Transverse colon (tissue), 4 donors: ENCODE data around the gene MAP3K12. TPM values are rescaled to one million over a fixed set of nuclear protein-coding genes. Genes with fewer than 3 reads are reported as not detected.
A peak's percentile ranks its signal among the peaks of the same experiment; 100 is the strongest.

Source experiments
- DNase-seq: peaks from one replicate; pipeline ENCODE4 v3.0.0-alpha.2; 2019
- H3K27ac ChIP-seq, 4 donors: fragments of 200-600 bp; sonication (generic); 2 replicates each; pipeline ENCODE4 v1.5.1; 2016 to 2018; ENCODE audit warnings: inconsistent platforms in 4 of 4
- H3K27me3 ChIP-seq: fragments of 200-600 bp; sonication (generic); 2 replicates; pipeline ENCODE4 v1.5.1; 2017; ENCODE audit warnings: inconsistent platforms
- H3K36me3 ChIP-seq, 4 donors: fragments of 200-600 bp; sonication (generic); 2 replicates each; pipeline ENCODE4 v1.5.1; 2017 to 2019; ENCODE audit warnings: inconsistent platforms in 4 of 4
- H3K4me1 ChIP-seq, 4 donors: fragments of 200-600 bp; sonication (generic); 2 replicates each; pipeline ENCODE4 v1.5.1; 2017 to 2020; ENCODE audit warnings: inconsistent platforms in 4 of 4
- H3K4me3 ChIP-seq, 4 donors: fragments of 200-600 bp; sonication (generic); 1 replicate in 1 of 4; 2 replicates in 3 of 4; pipeline versions ENCODE4 v1.5.1 to v1.6.1; 2017 to 2019; ENCODE audit warnings: inconsistent platforms in 4 of 4
- H3K9me3 ChIP-seq, 2 donors: fragments of 200-600 bp; sonication (generic); 2 replicates each; pipeline ENCODE4 v1.5.1; 2017 to 2019; ENCODE audit warnings: inconsistent platforms in 2 of 2
- CTCF ChIP-seq, 5 experiments: fragments of 200-600 bp in 3 of 5; fragments of 450-650 bp in 2 of 5; sonication (generic) in 3 of 5; IDR thresholded peaks; 1 replicate in 2 of 5; 2 replicates in 3 of 5; pipeline ENCODE4 v1.5.1; 2016 to 2017; ENCODE audit warnings: antibody characterized with exemption in 5 of 5, inconsistent platforms in 3 of 5, mild to moderate bottlenecking in 2 of 5, moderate library complexity in 1 of 5
- EP300 ChIP-seq: sonication (generic); formaldehyde crosslinking; IDR thresholded peaks from one replicate; pipeline ENCODE4 v1.6.1; 2017; ENCODE audit warnings: antibody characterized with exemption, low read depth
- POLR2A ChIP-seq: fragments of 450-650 bp; IDR thresholded peaks from one replicate; pipeline ENCODE4 v1.6.1; 2016; ENCODE audit warnings: antibody characterized with exemption, mild to moderate bottlenecking, moderate library complexity
- POLR2AphosphoS5 ChIP-seq, 3 donors: sonication (generic); formaldehyde crosslinking; IDR thresholded peaks; one replicate each; pipeline ENCODE4 v1.6.1; 2016; ENCODE audit warnings: antibody characterized with exemption in 3 of 3
- WGBS, 2 donors: methylation state at CpG; one replicate each; pipeline ENCODE4 v1.1.5; 2018; ENCODE audit warnings: low coverage in 1 of 2; 5-methylcytosine and 5-hydroxymethylcytosine counted together
- in situ Hi-C, 4 donors: fragments of 200-750 bp; cut with MboI; loops; one replicate each; pipeline versions ENCODE4 v1.15.0 to v1.15.1; 2017; ENCODE audit warnings: low sequenced_read_pairs in 3 of 4, low pct_ligation_motif_present in 1 of 4, low pct_unique_long_range_greater_than_20kb in 1 of 4
- intact Hi-C: fragments of 100-400 bp; cut with DNase I; formaldehyde crosslinking; loops from one replicate; pipeline ENCODE4 v1.15.1; 2023; ENCODE audit warnings: low total_unique reads
- total RNA-seq, 4 donors: library from RNA; depleted of rRNA; stranded (reverse); fragments of >200 nt; gene quantifications; one replicate each; pipeline ENCODE4 v1.1.0, GENCODE V29; 2016

MAP3K12 gene
- total RNA-seq, 4 donors from 2014 or later: 6.8 to 20.9 (median 10.3) TPM

- peak; percentile 48 for DNase-seq
- Histone ChIP-seq H3K36me3 (peaks cover 0 to 63% (median 26%) of the 10 kb centered on the region in 4 donors), H3K4me1 (peaks cover 14 to 23% (median 18%) of the 10 kb centered on the region in 4 donors), H3K27me3 (no peaks in the 10 kb centered on the region), H3K27ac (peak overlapping the region; percentile 78 to 88 (median 79)), H3K4me3 (no peak overlapping the region), H3K9me3 (no peaks in the 10 kb centered on the region)
- 17 to 24% methylated on average over 1 of the region's 1 CpG for WGBS, 2 donors
- TF ChIP-seq POLR2AphosphoS5 (IDR thresholded peaks at IDR 0.05) (peak; percentile 24 to 71 (median 34)), POLR2A (no peak), CTCF (IDR thresholded peaks at IDR 0.05) (no peak), EP300 (peak; percentile 53)
- intact Hi-C loops (no loop called here), in situ Hi-C loops (no loop called here)
These were observed 39.0 kb upstream of the MAP3K12 start for GRCh38 chr12:53538209-53538689.

DNA sequence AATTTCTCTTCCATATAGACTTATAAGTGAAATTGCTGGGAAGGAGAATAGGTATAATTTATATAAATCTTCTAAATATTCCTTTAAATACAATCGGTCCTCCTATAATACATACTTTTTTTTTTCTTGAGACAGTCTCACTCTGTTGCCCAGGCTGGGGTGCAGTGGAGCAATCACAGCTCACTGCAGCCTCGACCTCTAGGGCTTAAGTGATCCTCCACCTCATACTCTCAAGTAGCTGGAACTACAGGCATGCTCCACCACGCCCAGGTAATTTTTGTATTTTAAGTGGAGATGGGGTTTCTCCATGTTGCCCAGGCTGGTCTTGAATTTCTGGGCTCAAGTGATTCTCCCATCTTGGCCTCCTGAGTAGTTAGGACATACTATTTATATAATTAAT lies 37.7 kb upstream of the MAP3K12 start:
- no peak for TF ChIP-seq POLR2A
- TF ChIP-seq EP300: no peak
- TF ChIP-seq CTCF (IDR thresholded peaks at IDR 0.05): no peak
- TF ChIP-seq POLR2AphosphoS5 (IDR thresholded peaks at IDR 0.05): no peak
- H3K36me3 ChIP-seq: peaks cover 0 to 65% (median 29%) of the 10 kb centered on the region in 4 donors
- in situ Hi-C loops (no loop called here), intact Hi-C loops (no loop called here)
- peak overlapping the region in 3 of 4 donors; percentile 78 to 88 (median 78) for H3K27ac ChIP-seq
- no peaks in the 10 kb centered on the region for H3K27me3 ChIP-seq
- H3K9me3 ChIP-seq: no peaks in the 10 kb centered on the region
- peaks cover 14 to 23% (median 18%) of the 10 kb centered on the region in 4 donors for H3K4me1 ChIP-seq
- H3K4me3 ChIP-seq: no peak overlapping the region
- 83 to 91% methylated on average over 3 of the region's 3 CpGs for WGBS, 2 donors
- no peak for DNase-seq

GRCh38 chr12:53533471-53533870 lies 34.2 kb upstream of the MAP3K12 start:
- Histone ChIP-seq H3K9me3 (no peaks in the 10 kb centered on the region), H3K27me3 (no peaks in the 10 kb centered on the region), H3K4me3 (no peak overlapping the region), H3K4me1 (peaks cover 6 to 11% (median 10%) of the 10 kb centered on the region in 4 donors), H3K27ac (no peak overlapping the region), H3K36me3 (peaks cover 0 to 71% (median 36%) of the 10 kb centered on the region in 4 donors)
- no peak for DNase-seq
- in situ Hi-C loops: no loop called here
- intact Hi-C loops: no loop called here
- TF ChIP-seq CTCF (IDR thresholded peaks at IDR 0.05) (no peak), POLR2AphosphoS5 (IDR thresholded peaks at IDR 0.05) (no peak), EP300 (no peak), POLR2A (no peak)
- 69 to 100% methylated on average over 1 to 2 of the region's 2 CpGs for WGBS, 2 donors

- Histone ChIP-seq H3K27me3 (no peaks in the 10 kb centered on the region), H3K4me1 (peaks cover 3 to 5% (median 5%) of the 10 kb centered on the region in 4 donors), H3K9me3 (no peaks in the 10 kb centered on the region), H3K27ac (no peak overlapping the region), H3K4me3 (no peak overlapping the region), H3K36me3 (peaks cover 0 to 71% (median 36%) of the 10 kb centered on the region in 4 donors)
- intact Hi-C loops: no loop called here
- no peak for DNase-seq
- no peak for TF ChIP-seq EP300
- no peak for TF ChIP-seq POLR2AphosphoS5 (IDR thresholded peaks at IDR 0.05)
- no peak for TF ChIP-seq POLR2A
- no peak for TF ChIP-seq CTCF (IDR thresholded peaks at IDR 0.05)
- 93 to 100% methylated on average over 1 to 7 of the region's 7 CpGs for WGBS, 2 donors
- in situ Hi-C loops: no loop called here
These were observed 33.5 kb upstream of the MAP3K12 start for GRCh38 chr12:53532524-53533445.
